Stimulated activated CD4-positive, alpha-beta T cell treated with anti-CD3 and anti-CD28 coated beads, Interleukin-15, amount 100 ng/mL, for 1 hour (primary cell): ENCODE measurements around the gene CHST9.
"Not testable (repeated sequence)": the region's sequence is repeated elsewhere in the genome, so short reads cannot be mapped to it uniquely, and the experiment has no call there.

Experiments
- DNase-seq, 2 donors: peaks; one replicate each; pipeline ENCODE4 v3.0.0-alpha.2; 2020; ENCODE audit warnings: low read depth in 1 of 2, low spot score in 1 of 2

CHST9 gene

GRCh38 chr18:27171993-27172392, 13.1 kb downstream of the CHST9 start:
- DNase-seq, result no peak

DNA sequence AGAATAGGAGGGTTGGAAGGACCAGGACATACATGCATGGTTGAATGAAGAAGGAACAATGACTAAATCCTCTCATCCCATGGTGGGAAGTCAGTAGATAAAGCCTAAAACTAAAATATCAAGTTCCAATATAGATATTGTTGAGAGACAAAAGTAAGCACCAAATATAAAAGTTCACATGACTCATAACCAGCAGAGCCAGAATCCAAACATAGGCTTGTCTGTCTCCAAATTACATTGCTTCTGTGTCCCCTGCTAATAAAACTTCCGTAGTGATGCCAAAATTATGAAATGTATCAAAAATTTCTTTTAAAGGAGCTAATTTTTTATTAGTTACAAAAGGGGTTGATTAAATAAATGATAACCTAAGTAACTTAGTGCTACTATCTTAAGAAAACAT, 19.7 kb downstream of the CHST9 start:
- no peak for DNase-seq

DNA sequence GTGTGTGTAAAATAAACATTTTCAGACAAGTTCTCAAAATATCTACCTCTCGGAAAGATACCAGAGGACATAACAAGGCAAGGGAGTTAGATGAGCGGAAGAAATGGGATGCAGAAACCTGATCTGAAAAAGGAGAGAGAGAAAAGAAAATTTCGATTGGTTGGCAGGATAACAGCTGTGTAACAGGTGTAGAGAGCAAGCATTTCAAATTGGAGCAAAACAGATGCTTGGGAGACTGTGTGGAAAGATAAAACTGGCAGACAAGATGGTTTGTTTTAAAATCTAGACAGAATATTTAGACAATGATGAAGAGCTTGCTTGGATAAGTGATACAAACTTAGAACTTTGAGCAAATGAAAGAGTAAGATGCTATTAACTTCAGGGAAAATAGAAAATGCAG, 20.2 kb downstream of the CHST9 start:
- no peak for DNase-seq

- not testable (repeated sequence) for DNase-seq
These were observed 21.9 kb downstream of the CHST9 start for GRCh38 chr18:27163197-27163716.

DNA sequence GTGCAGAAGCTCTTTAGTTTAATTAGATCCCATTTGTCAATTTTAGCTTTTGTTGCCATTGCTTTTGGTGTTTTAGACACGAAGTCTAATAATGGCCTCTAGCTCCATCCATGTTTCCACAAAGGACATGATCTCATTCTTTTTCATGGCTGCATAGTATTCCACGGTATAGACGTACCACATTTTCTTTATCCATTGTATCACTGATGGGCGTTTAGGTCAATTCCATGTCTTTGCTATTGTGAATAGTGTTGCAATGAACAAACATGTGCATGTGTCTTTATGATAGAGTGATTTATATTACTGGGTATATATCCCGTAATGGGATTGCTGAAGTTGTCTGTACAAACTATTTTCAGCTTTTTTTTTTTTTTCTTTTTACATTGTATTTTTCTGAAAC, 35.9 kb downstream of the CHST9 start:
- DNase-seq, result not testable (repeated sequence)

DNA sequence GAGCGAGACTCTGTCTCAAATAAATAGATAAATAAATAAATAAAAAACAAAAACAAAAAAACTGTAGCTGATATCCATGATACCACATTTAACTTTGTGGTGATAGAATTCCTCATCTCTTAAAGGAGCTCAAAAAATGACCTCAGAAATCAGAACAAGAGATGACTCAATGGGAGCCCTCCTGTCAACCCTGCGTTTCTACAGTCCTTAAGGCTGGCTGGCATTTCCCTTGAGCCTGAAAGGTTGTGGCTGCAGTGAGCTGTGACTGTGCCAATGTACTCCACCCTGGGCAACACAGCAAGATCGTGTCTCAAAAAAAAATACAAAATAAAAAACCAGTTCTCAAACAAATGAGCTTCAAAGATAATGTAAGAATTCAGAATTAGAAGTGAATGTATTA, 40.4 kb downstream of the CHST9 start:
- no peak for DNase-seq

GRCh38 chr18:27143580-27144287, 41.4 kb downstream of the CHST9 start:
- DNase-seq, result no peak

- DNase-seq, result no peak
These were observed 42.2 kb downstream of the CHST9 start for GRCh38 chr18:27142891-27143290.

- DNase-seq, result no peak
These were observed 43.2 kb downstream of the CHST9 start for GRCh38 chr18:27141876-27142275.

DNA sequence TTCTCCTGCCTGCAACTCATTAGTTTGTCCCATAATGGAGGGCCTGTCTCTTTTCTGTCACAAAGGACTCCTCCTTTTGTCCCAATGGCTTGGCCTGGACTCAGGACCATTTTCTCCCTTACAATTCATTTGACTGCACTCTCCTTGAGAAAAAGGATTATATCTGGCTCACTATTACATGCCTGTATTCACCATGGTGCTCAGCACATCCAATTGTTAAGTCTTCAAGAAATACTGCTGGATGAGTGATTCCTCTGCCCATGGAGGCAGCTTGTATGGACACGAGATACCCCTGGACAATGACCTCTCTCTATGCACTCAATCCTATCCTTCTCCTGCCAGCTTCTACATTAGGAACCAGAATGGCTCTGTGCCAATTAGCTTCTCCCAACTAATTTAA, 47.0 kb downstream of the CHST9 start:
- no peak for DNase-seq

DNA sequence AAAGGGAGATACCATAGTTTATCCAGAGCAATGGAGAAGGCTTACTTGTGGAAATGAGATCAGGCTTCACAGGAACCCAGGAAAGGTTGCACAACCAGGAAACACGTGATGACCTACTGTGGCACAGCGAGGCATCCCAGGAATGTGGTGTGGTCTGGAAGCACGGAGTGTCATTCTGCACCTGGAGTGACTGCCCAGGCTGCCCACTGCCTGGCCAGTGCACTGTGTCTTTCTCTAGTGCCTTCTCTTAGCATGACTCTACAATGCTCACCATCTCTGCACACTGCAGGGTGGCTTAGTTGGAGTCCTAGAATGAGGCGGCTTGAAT, 48.9 kb downstream of the CHST9 start:
- DNase-seq, result no peak

GRCh38 chr18:27135504-27136207, 49.5 kb downstream of the CHST9 start:
- DNase-seq, result no peak

- DNase-seq, result no peak
These were observed 55.0 kb downstream of the CHST9 start for GRCh38 chr18:27130065-27130630.

GRCh38 chr18:27124196-27124595, 60.9 kb downstream of the CHST9 start:
- no peak for DNase-seq

DNA sequence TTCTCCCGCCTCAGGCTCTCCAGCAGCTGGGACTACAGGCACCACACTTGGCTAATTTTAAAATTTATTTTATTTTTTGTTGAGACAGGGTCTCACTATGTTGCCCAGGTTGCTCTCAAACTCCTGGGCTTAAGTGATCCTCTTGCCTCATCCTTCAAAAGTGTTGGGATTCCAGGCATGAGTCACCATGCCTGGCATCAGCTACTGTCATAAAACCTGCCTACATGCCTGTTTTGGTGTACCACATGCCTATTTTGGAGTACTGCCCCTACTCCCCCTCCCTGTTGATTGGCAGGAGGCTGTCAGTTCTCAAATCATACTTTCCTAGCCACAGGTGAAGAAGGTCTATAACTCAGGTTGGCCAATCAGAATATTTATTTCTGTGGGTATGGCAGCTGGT, 64.0 kb downstream of the CHST9 start:
- DNase-seq, result no peak

DNA sequence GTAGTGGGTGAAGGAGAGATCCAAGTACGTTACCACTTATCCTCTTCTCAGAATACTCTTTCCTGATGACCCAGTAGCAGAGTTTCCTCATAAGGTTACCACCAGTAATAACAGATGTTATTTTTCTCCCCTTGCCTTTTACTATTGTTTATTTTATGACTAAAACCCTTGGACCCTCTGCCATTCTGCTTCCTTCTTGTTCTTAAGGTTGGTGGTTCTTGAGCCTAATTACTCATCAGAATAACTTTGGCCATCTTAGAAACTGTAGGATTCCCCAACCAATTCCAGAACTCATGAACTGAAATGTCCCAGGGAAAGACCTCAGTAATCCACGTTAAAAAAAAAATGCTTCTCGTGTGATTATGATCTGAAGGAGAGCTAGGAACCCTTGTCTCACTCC, 64.9 kb downstream of the CHST9 start:
- DNase-seq, result no peak

DNA sequence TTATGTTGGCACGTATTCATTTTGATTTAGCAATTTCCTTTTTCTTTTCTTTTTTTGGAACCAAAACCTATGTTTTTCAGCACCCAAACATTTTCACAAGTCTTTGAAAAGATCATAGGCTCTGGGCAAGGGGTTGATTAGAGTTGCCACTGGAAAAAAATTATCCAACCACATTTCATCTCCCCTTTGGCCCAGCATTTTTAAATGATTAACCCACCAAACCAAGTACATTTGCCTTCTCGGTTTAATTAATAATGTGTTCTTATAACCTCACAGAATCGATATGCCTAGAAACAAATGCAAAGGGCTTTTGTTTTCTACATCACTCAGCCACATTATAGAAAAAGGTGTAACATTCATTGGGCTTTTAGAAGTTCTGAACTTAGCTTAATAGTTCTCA, 66.1 kb downstream of the CHST9 start:
- no peak for DNase-seq

DNA sequence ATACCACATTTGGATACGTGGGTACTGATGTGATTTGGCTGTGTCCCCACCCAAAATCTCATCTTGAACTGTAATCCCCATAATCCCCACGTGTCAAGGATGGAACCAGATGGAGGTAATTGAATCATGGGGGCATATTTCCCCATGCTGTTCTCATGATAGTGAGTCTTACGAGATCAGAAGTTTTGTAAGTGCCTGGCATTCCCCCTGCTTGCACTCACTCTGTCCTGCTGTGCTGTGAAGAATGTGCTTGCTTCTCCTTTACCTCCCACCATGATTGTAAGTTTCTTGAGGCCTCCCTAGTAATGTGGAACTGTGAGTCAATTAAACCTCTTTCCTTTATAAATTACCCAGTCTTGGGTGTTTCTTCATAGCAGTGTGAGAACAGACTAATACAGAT, 70.3 kb downstream of the CHST9 start:
- no peak for DNase-seq

DNA sequence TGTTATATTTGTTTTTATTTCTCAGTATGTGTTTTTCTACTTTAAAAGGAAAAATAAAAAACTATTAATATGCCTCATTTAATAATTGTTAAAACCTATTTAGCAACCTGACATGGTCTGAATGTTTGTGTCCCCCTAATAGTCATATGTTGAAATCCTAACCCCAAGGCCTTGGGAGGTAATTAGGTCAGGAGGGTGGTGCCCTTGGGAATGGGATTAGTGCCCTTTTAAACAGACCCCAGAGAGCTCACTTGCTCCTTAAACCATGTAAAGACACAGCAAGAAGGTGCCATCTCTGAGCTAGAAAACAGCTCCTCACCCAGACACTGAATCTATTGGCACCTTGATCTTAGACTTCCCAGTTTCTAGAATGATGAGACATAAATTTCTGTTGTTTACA, 71.8 kb downstream of the CHST9 start:
- DNase-seq, result no peak

DNA sequence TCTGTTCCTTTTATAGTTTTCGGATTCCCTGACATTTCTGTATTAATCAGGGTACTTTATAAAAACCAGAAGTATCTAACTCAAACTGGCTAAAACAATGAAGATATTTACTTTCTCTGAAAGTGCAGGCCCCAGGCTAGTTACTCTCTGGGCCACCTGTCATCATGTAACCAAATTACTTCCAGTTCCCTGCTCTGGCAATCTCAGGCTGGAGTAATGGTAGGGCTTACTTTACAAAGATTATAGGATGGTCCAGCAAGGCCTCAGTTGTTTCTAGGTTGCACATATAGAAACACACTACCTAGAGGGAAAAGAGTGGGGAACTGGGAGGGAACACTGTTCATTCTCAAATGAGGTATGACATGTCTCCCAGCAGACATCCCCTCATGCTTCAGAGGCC, 74.8 kb downstream of the CHST9 start:
- DNase-seq, result no peak

DNA sequence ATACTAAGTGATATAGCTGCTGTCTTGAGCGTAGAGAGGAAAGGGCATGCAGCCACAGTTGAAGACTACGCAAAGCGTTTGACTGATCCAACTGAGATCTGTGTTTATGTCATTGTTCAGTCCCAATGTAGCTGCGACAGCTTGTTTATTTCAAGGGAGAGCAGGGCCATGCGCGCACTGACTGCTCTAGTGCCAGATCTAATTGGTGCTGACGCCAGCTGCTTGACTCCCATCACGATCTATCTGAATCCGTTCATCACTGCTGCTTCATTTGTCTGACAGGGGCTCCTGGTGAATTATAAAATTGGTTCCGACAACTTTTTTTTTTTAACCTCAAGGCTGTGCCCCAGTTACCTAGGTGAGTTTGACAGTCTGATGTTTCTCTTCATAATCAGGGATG, 75.7 kb downstream of the CHST9 start:
- no peak for DNase-seq

DNA sequence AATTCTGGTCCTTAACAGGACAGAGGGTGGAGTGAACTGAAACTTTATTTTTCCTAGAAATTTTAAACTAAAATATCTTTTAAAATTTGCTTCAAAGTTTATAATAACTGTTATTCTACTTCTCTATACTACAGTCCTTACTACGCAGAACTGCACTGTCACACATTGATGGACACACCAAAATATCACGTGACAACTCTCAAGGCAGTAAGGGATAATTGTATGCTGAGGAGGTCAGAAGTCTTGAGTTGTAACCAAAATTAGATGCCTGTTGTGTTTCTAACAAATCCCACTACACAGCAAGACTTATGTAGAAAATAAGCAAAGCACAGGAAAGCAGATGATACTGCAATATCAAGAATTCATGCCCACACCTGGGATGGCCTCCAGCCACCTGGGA, 76.3 kb downstream of the CHST9 start:
- DNase-seq, result no peak

DNA sequence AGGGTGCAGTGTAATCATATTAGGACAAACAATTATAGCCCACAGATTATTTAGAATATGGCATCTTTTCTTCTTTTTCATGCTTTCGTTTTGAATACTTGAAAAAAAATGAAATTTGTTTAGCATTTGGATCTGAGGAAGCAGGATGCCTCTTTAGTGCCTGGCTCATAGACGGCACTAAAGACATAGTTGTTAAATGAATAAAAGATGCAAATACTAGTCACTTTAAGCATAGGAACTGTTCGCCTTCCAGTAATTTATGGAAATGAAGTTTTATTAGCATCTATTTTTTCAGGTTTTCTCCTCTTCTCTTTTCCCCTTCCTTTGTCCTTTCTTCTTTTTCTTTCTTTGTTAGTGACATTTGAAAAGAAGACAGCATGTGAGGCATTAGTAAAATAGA, 80.4 kb downstream of the CHST9 start:
- no peak for DNase-seq
